Measurements from ENCODE around the gene CACNB4. TPM values are rescaled to one million over a fixed set of nuclear protein-coding genes. Genes with fewer than 3 reads are reported as not detected.

The CACNB4 gene
- total RNA-seq, 2 donors from 2014 or later: 0.93 to 0.95 TPM

- peak; percentile 22 for TF ChIP-seq CTCF (conservative IDR thresholded peaks at IDR 0.05)
- Histone ChIP-seq H3K9me3 (ENCODE audit: control insufficient read depth, low read length) (no peaks in the 10 kb centered on the region), H3K27ac (ENCODE audit: low read depth, low read length) (no peak overlapping the region), H3K36me3 (ENCODE audit: control insufficient read depth, insufficient read depth, low read length) (no peaks in the 10 kb centered on the region), H3K4me1 (ENCODE audit: control insufficient read depth, insufficient read depth, low read length) (no peaks in the 10 kb centered on the region), H3K27me3 (ENCODE audit: control insufficient read depth, insufficient read depth, low read length, poor library complexity, severe bottlenecking) (peaks cover 5% of the 10 kb centered on the region), H3K4me3 (ENCODE audit: low read length) (no peak overlapping the region), H3K9ac (ENCODE audit: extremely low read depth, low read length, poor library complexity, severe bottlenecking) (no peak overlapping the region)
- H3K4me1 Mint-ChIP-seq: peaks cover 9% of the 10 kb centered on the region
- no peaks in the 10 kb centered on the region for H3K9me3 Mint-ChIP-seq
- DNase-seq: peak; percentile 51
- no peaks in the 10 kb centered on the region for H3K36me3 Mint-ChIP-seq (ENCODE audit: low read depth)
- H3K27me3 Mint-ChIP-seq (ENCODE audit: insufficient read depth): peaks cover 4% of the 10 kb centered on the region
- 88 to 99% methylated on average over 6 to 7 of the region's 7 CpGs for WGBS, 2 experiments (ENCODE audit: insufficient coverage in 1 of 2, insufficient read length in 1 of 2)
- peak overlapping the region; percentile 29 for H3K27ac Mint-ChIP-seq
- H3K4me3 Mint-ChIP-seq: no peak overlapping the region
These were observed 171.2 kb downstream of the CACNB4 start for GRCh38 chr2:151927501-151928221.

GRCh38 chr2:151922845-151923666 lies 175.8 kb downstream of the CACNB4 start:
- H3K4me1 ChIP-seq (ENCODE audit: control insufficient read depth, insufficient read depth, low read length): no peaks in the 10 kb centered on the region
- H3K4me3 ChIP-seq (ENCODE audit: low read length): no peak overlapping the region
- Mint-ChIP-seq H3K36me3 (ENCODE audit: low read depth) (no peaks in the 10 kb centered on the region), H3K27ac (no peak overlapping the region), H3K4me3 (no peak overlapping the region), H3K27me3 (ENCODE audit: insufficient read depth) (peaks cover 4% of the 10 kb centered on the region), H3K9me3 (no peaks in the 10 kb centered on the region), H3K4me1 (no peaks in the 10 kb centered on the region)
- no peak overlapping the region for H3K9ac ChIP-seq (ENCODE audit: extremely low read depth, low read length, poor library complexity, severe bottlenecking)
- H3K27me3 ChIP-seq (ENCODE audit: control insufficient read depth, insufficient read depth, low read length, poor library complexity, severe bottlenecking): peaks cover 5% of the 10 kb centered on the region
- no peak overlapping the region for H3K27ac ChIP-seq (ENCODE audit: low read depth, low read length)
- H3K36me3 ChIP-seq (ENCODE audit: control insufficient read depth, insufficient read depth, low read length): no peaks in the 10 kb centered on the region
- no peak for TF ChIP-seq CTCF (conservative IDR thresholded peaks at IDR 0.05)
- WGBS, 2 experiments (ENCODE audit: insufficient coverage in 1 of 2, insufficient read length in 1 of 2): 50 to 74% methylated on average over 2 to 5 of the region's 5 CpGs
- H3K9me3 ChIP-seq (ENCODE audit: control insufficient read depth, low read length): no peaks in the 10 kb centered on the region
- no peak for DNase-seq

GRCh38 chr2:151919786-151920185 lies 179.1 kb downstream of the CACNB4 start:
- DNase-seq: no peak
- Mint-ChIP-seq H3K36me3 (ENCODE audit: low read depth) (no peaks in the 10 kb centered on the region), H3K4me1 (no peaks in the 10 kb centered on the region), H3K27ac (no peak overlapping the region), H3K27me3 (ENCODE audit: insufficient read depth) (no peaks in the 10 kb centered on the region), H3K4me3 (no peak overlapping the region), H3K9me3 (no peaks in the 10 kb centered on the region)
- WGBS, 2 experiments (ENCODE audit: insufficient coverage in 1 of 2, insufficient read length in 1 of 2): 75 to 79% methylated on average over 1 of the region's 1 CpG
- H3K27ac ChIP-seq (ENCODE audit: low read depth, low read length): no peak overlapping the region
- no peaks in the 10 kb centered on the region for H3K9me3 ChIP-seq (ENCODE audit: control insufficient read depth, low read length)
- no peak overlapping the region for H3K9ac ChIP-seq (ENCODE audit: extremely low read depth, low read length, poor library complexity, severe bottlenecking)
- H3K4me3 ChIP-seq (ENCODE audit: low read length): no peak overlapping the region
- no peaks in the 10 kb centered on the region for H3K4me1 ChIP-seq (ENCODE audit: control insufficient read depth, insufficient read depth, low read length)
- TF ChIP-seq CTCF (conservative IDR thresholded peaks at IDR 0.05): no peak
- no peaks in the 10 kb centered on the region for H3K27me3 ChIP-seq (ENCODE audit: control insufficient read depth, insufficient read depth, low read length, poor library complexity, severe bottlenecking)
- H3K36me3 ChIP-seq (ENCODE audit: control insufficient read depth, insufficient read depth, low read length): no peaks in the 10 kb centered on the region

Measured in endodermal cell (in vitro differentiated cells).